Colonic mucosa (tissue), 4 donors: ENCODE data around the gene CERS6. TPM values are rescaled to one million over a fixed set of nuclear protein-coding genes. Genes with fewer than 3 reads are reported as not detected.

Experiments used
- DNase-seq: peaks from one replicate; pipeline ENCODE4 v3.0.0-alpha.2; 2020
- H3K27ac ChIP-seq: fragments of 200-600 bp; one replicate; pipeline ENCODE4 v1.8.0; 2021
- H3K27me3 ChIP-seq: fragments of 200-600 bp; one replicate; pipeline ENCODE4 v1.8.0; 2021
- H3K36me3 ChIP-seq: fragments of 200-600 bp; one replicate; pipeline ENCODE4 v1.8.0; 2021
- H3K4me1 ChIP-seq: fragments of 200-600 bp; one replicate; pipeline ENCODE4 v1.8.0; 2021; ENCODE audit warnings: mild to moderate bottlenecking
- H3K4me3 ChIP-seq: fragments of 200-600 bp; one replicate; pipeline ENCODE4 v1.8.0; 2021
- H3K9ac ChIP-seq, 2 donors: one replicate each; pipeline ENCODE4 v1.7.0; 2013; ENCODE audit warnings: control low read depth in 2 of 2, low read depth in 2 of 2, low read length in 2 of 2
- H3K9me3 ChIP-seq: fragments of 200-600 bp; one replicate; pipeline ENCODE4 v1.8.0; 2021
- intact Hi-C: fragments of 100-400 bp; cut with DNase I; formaldehyde crosslinking; loops from one replicate; pipeline ENCODE4 v1.14.1; 2022
- total RNA-seq, 2 donors: library from RNA; stranded (reverse); fragmentation: NEBNext Ultra II Directional in 1 of 2; extraction: Animal tissue kit (Norgen Biotek cat#: 25700) in 1 of 2; gene quantifications; one replicate each; pipeline ENCODE4 v1.2.1, GENCODE V29; 2021
- TF ChIP-seq, protein P1 (sequence below): fragments of 200-600 bp; IDR thresholded peaks from one replicate; pipeline ENCODE4 v1.8.0; 2022; ENCODE audit warnings: antibody characterized with exemption, mild to moderate bottlenecking
- donor health status: healthy.
- donor health status: DM: no; HTN: no; CAD: no.
- donor health status: DM: no; HTN: no; CAD: no.

The CERS6 gene
- total RNA-seq, 2 donors from 2014 or later, result 56.7 to 75.9 TPM

DNA sequence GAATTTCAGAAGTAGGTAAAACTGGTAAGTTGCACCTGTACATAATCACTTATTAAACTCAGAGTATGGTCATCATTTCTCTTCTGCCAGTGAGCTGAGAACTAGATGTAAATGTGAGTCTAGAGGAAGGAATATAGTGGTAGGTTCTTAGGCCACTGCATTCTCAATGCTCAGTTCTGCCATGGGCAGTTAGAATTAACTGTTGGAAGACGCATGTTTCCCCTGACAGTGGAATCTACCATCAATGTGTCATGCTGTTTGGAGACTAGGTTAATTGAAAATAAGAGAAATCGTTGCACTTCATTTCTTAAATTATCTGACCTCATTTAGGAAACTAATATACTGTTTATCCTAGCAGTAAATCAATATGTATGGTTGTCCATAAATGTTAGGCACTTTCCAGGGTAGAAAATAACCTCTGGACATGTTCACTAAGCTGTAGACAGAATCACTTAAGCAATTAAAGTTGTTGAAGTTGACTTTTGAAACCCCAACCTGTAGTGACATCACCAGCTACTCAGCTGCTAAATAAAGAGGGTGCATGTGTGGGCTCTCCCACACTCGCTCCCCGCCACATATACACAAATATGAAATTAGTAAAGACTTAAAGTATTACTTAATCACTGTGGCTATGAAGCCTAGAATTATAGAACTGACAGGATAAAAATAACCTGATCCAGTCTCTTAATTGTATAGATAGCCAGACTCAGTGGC is 254.8 kb downstream of the CERS6 start:
- TF ChIP-seq, protein P1, sequence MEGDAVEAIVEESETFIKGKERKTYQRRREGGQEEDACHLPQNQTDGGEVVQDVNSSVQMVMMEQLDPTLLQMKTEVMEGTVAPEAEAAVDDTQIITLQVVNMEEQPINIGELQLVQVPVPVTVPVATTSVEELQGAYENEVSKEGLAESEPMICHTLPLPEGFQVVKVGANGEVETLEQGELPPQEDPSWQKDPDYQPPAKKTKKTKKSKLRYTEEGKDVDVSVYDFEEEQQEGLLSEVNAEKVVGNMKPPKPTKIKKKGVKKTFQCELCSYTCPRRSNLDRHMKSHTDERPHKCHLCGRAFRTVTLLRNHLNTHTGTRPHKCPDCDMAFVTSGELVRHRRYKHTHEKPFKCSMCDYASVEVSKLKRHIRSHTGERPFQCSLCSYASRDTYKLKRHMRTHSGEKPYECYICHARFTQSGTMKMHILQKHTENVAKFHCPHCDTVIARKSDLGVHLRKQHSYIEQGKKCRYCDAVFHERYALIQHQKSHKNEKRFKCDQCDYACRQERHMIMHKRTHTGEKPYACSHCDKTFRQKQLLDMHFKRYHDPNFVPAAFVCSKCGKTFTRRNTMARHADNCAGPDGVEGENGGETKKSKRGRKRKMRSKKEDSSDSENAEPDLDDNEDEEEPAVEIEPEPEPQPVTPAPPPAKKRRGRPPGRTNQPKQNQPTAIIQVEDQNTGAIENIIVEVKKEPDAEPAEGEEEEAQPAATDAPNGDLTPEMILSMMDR, result no peak
- H3K9me3 ChIP-seq, result no peaks in the 10 kb centered on the region
- H3K9ac ChIP-seq, result no peak overlapping the region
- H3K4me3 ChIP-seq, result no peak overlapping the region
- intact Hi-C loops, result no loop called here
- no peak overlapping the region for H3K27ac ChIP-seq
- DNase-seq, result no peak
- no peaks in the 10 kb centered on the region for H3K27me3 ChIP-seq
- H3K36me3 ChIP-seq, result no peaks in the 10 kb centered on the region
- no peaks in the 10 kb centered on the region for H3K4me1 ChIP-seq

- intact Hi-C loops, result no loop called here
These were observed 256.0 kb downstream of the CERS6 start for GRCh38 chr2:168712053-168712452.

GRCh38 chr2:168713325-168713724 is 257.3 kb downstream of the CERS6 start:
- intact Hi-C loops, result no loop called here
- Histone ChIP-seq H3K4me1 (no peaks in the 10 kb centered on the region), H3K27me3 (no peaks in the 10 kb centered on the region), H3K9me3 (no peaks in the 10 kb centered on the region), H3K4me3 (no peak overlapping the region), H3K27ac (no peak overlapping the region), H3K9ac (no peak overlapping the region), H3K36me3 (no peaks in the 10 kb centered on the region)
- no peak for DNase-seq
- TF ChIP-seq, protein P1, result no peak

More at GRCh38 chr2:168712053-168712452, 256.0 kb downstream of the CERS6 start:
- DNase-seq, result no peak
- Histone ChIP-seq H3K4me3 (no peak overlapping the region), H3K9me3 (no peaks in the 10 kb centered on the region), H3K36me3 (no peaks in the 10 kb centered on the region), H3K4me1 (no peaks in the 10 kb centered on the region), H3K27ac (no peak overlapping the region), H3K9ac (no peak overlapping the region), H3K27me3 (no peaks in the 10 kb centered on the region)
- TF ChIP-seq, protein P1, result no peak

GRCh38 chr2:168715849-168716248 is 259.8 kb downstream of the CERS6 start:
- no peak overlapping the region for H3K4me3 ChIP-seq
- H3K4me1 ChIP-seq, result no peaks in the 10 kb centered on the region
- no peaks in the 10 kb centered on the region for H3K27me3 ChIP-seq
- TF ChIP-seq, protein P1, result no peak
- H3K9me3 ChIP-seq, result no peaks in the 10 kb centered on the region
- DNase-seq, result no peak
- H3K27ac ChIP-seq, result no peak overlapping the region
- intact Hi-C loops, result no loop called here
- no peaks in the 10 kb centered on the region for H3K36me3 ChIP-seq
- no peak overlapping the region for H3K9ac ChIP-seq

DNA sequence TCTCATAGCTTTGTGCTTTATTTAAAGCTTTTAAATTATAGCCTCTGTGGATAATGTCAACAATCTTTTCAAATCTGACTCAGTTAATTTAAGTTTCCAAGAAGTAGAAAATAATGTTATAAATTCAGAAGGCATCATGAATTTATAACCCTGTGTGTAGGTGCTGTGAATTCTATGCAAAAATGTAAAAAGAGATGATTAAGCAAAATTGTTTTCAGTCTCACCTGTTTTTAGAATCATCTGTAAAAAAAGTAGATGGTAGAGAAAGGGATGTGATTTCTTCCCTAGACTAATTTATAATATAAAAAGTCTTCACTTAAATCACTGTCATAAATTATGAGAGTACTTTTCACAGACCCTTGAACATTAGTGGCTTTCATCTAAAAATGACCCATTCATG is 260.8 kb downstream of the CERS6 start:
- Histone ChIP-seq H3K9ac (no peak overlapping the region), H3K9me3 (no peaks in the 10 kb centered on the region), H3K36me3 (no peaks in the 10 kb centered on the region), H3K27ac (no peak overlapping the region), H3K4me3 (no peak overlapping the region), H3K27me3 (no peaks in the 10 kb centered on the region), H3K4me1 (no peaks in the 10 kb centered on the region)
- TF ChIP-seq, protein P1, result no peak
- DNase-seq, result no peak
- intact Hi-C loops, result no loop called here
